Epithelial cell of proximal tubule (primary cell): ENCODE measurements around the gene NMUR1. TPM values are rescaled to one million over a fixed set of nuclear protein-coding genes. Genes with fewer than 3 reads are reported as not detected.

Experiments used
- DNase-seq: peaks from one replicate; pipeline ENCODE4 v3.0.0-alpha.2; 2011; ENCODE audit warnings: low read depth
- H3K4me3 ChIP-seq: 2 replicates; pipeline ENCODE4 v1.5.1; 2011; ENCODE audit warnings: low read depth, mild to moderate bottlenecking, low read length
- total RNA-seq: library from RNA; depleted of rRNA; stranded (reverse); fragments of >200 nt; gene quantifications from 2 replicates; pipeline ENCODE4 v1.2.3, GENCODE V29; 2015
- TF ChIP-seq, protein P1 (sequence below): conservative IDR thresholded peaks from 2 replicates; pipeline ENCODE4 v1.5.1; 2012; ENCODE audit warnings: low read depth, mild to moderate bottlenecking, low read length

Gene NMUR1
- total RNA-seq, 1 donor from 2014 or later, result not detected

DNA sequence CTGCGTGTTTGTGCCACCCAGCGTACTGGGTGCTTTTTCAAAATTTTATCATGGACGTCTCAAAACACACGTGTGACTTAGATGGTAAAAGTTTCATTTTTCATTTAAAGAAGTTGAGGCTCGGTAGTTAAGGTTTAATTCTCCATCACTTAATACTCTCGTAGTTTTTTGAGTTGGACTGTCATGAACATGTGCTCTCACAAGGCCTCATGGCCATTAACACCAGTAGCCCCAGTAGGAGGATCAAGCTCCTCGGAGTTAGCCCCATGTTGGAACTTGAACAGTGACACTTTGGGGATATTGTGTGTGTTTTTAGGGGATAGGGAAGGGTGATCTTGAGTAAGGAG is 15.3 kb downstream of the NMUR1 start:
- peak overlapping the region; percentile 69 for H3K4me3 ChIP-seq
- TF ChIP-seq, protein P1, sequence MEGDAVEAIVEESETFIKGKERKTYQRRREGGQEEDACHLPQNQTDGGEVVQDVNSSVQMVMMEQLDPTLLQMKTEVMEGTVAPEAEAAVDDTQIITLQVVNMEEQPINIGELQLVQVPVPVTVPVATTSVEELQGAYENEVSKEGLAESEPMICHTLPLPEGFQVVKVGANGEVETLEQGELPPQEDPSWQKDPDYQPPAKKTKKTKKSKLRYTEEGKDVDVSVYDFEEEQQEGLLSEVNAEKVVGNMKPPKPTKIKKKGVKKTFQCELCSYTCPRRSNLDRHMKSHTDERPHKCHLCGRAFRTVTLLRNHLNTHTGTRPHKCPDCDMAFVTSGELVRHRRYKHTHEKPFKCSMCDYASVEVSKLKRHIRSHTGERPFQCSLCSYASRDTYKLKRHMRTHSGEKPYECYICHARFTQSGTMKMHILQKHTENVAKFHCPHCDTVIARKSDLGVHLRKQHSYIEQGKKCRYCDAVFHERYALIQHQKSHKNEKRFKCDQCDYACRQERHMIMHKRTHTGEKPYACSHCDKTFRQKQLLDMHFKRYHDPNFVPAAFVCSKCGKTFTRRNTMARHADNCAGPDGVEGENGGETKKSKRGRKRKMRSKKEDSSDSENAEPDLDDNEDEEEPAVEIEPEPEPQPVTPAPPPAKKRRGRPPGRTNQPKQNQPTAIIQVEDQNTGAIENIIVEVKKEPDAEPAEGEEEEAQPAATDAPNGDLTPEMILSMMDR, result no peak
- DNase-seq, result no peak

DNA sequence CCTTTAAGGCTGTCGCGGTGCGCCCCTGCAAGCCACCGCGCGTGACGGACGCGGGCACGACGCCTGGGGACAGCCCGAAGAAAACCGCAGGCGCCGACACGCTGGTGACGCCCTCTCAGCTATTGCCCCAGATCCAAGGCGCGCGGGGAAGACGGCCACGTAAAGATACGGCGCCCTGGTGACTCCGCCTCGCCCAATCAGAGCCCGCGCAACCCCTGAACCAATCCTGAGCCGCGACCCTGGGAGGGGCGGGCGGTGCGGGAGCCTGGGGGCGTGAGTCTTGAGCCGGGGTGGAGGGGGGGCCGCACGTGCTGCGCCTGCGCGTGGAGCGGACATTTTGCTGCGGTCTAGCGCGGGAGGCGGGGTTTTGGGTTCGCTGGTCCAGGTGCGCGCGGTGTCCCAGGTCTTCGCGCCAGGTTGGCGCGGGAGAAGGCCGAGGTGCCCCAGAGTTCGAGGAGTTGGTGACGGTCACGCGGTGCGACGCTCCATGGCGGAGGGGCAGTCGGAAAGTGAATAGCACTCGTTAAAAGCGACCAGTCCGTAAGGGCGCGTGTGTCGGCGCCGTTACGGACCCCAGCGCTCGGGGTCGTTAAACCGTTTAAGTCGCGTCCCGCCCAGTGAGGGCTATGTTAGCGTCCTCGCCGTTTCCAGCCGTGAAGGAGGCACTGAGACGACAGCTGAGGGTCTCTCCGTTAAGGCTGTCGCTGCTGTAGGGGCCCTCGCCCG is 15.9 kb downstream of the NMUR1 start:
- peak overlapping the region; percentile 69 for H3K4me3 ChIP-seq
- peak; percentile 30 for DNase-seq
- TF ChIP-seq, protein P1, result no peak

DNA sequence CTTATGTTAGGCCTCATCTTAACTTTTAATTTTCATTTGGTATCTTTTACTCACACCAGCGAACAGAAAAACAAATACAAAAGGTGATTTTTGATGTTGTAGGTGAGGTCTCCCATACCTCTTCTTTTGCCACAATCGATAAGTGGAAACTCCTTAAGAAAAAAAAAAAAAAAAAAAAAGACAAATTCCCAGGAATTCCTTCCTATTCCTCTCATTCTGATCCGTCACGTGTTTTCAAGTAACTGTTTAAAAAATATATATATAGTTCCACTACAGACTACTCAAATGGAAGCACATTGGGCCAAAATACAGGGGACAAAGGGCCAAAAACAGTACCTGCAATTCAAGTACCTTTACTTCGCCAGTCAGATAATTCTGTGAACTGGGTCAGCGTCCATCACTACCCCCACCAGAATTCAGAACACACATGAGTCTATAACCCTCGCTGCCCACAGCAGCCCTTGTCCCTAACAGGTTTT is 16.5 kb downstream of the NMUR1 start:
- no peak for DNase-seq
- TF ChIP-seq, protein P1, result no peak

DNA sequence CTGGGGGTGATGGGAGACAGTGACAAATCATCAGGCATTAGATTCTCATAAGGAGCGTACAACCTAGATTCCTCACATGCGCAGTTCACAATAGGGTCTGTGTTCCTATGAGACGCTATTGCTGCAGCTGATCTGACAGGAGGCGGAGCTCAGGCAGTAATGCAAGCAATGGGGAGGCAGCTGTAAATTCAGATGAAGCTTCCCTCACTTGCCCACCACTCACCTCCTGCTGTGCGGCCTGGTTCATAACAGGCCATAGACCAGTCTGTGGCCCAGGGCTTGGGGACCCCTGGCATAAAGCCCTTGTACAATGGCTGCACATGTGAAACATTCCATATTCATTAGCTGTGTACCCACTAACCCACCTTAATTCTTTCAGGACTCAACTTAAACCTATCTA is 18.0 kb downstream of the NMUR1 start:
- TF ChIP-seq, protein P1, result no peak
- no peak for DNase-seq
- no peak overlapping the region for H3K4me3 ChIP-seq

More for the DNA sequence above, 16.5 kb downstream of the NMUR1 start:
- peak overlapping the region; percentile 69 for H3K4me3 ChIP-seq

DNA sequence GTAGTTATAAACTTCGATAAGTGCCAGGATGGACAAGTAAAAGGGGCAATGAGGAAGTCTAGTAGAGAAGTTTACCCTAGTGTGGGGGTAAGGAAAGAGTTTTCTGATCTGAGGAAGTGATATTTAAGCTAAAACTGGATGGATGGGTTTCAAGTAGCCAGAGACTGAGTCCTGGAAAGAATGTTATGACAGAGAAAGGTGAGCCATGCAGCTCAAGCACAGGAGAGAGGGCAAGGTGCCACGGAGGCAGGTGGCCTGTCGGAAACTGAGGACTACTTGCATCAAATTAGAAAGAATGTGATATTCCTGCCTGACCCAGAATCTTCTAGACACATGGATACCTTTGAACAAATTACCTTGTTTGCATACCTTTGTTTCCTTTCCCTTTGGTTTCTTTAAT is 26.5 kb downstream of the NMUR1 start:
- H3K4me3 ChIP-seq, result no peak overlapping the region
- no peak for DNase-seq
- TF ChIP-seq, protein P1, result no peak

DNA sequence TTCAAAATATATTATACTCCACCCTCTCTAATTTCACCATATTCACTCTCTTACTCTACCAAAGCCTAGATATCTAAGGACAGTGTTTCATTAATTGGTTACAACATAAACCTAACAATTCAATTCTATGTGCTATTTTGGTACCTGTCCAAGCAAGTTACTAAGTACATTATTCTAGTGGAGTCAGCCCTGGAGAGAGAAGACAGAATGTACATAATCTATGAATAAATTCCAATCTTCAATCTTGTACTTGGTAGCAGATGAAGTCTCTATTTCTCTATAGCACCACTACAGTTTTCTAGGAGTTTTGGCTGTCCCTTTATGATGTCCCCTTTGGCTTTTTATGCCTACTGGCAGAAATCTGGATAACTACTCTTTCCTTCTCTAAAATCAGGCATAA is 27.6 kb downstream of the NMUR1 start:
- TF ChIP-seq, protein P1, result no peak
- H3K4me3 ChIP-seq, result no peak overlapping the region
- DNase-seq, result no peak

DNA sequence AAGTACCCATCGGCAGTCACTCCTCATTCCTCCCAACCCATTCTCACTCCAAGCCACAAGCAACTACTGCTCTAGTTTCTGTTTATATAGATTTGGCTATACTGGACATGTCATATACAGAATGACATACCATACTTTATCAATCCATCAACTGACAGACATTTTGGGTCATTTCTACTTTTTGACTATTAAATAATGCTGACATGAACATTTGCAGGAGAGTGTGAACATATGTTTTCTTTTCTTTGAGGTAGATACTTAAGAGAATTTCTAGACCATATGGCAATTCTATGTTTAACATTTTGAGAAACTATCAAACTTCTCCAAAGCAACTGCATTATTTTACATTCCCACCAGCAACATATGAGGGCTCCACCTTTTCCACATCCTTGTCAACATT is 32.6 kb downstream of the NMUR1 start:
- DNase-seq, result no peak
- no peak overlapping the region for H3K4me3 ChIP-seq
- TF ChIP-seq, protein P1, result no peak
